WI38 (cell line): ENCODE data around the gene SPEF1.

Source experiments
- H3K4me3 ChIP-seq: 2 replicates; pipeline ENCODE4 v1.5.1; 2011; ENCODE audit warnings: low read depth, mild to moderate bottlenecking, control low read depth, low read length
- CTCF ChIP-seq: IDR thresholded peaks from 2 replicates; pipeline ENCODE4 v1.5.1; 2012; ENCODE audit warnings: low read depth, mild to moderate bottlenecking, control low read depth, low read length

The SPEF1 gene

GRCh38 chr20:3739054-3739925, 42.0 kb downstream of the SPEF1 start:
- H3K4me3 ChIP-seq: no peak overlapping the region
- TF ChIP-seq CTCF: no peak

GRCh38 chr20:3738111-3739053, 42.9 kb downstream of the SPEF1 start:
- TF ChIP-seq CTCF: no peak
- no peak overlapping the region for H3K4me3 ChIP-seq

GRCh38 chr20:3735768-3736167, 45.5 kb downstream of the SPEF1 start:
- no peak for TF ChIP-seq CTCF
- no peak overlapping the region for H3K4me3 ChIP-seq

GRCh38 chr20:3734111-3734843, 47.0 kb downstream of the SPEF1 start:
- no peak for TF ChIP-seq CTCF
- H3K4me3 ChIP-seq: no peak overlapping the region

GRCh38 chr20:3733119-3733995, 47.9 kb downstream of the SPEF1 start:
- TF ChIP-seq CTCF: no peak
- no peak overlapping the region for H3K4me3 ChIP-seq

- H3K4me3 ChIP-seq: no peak within 1 kb of the TSS
- no peak for TF ChIP-seq CTCF
Observed at GRCh38 chr20:3732327-3733118, 48.7 kb downstream of the SPEF1 start, which contains the start of gene HSPA12B. Gene HSPA12B (plus strand): TSS chr20:3732685. CDS start chr20:3738675, 5,990 bp downstream.
